Medulla oblongata (tissue), 1 donor: Measurements from ENCODE around the gene E2F4.

Source experiments
- DNase-seq: peaks from one replicate; pipeline ENCODE4 v3.0.0-alpha.2; 2015; ENCODE audit errors: extremely low spot score

Gene E2F4

DNA sequence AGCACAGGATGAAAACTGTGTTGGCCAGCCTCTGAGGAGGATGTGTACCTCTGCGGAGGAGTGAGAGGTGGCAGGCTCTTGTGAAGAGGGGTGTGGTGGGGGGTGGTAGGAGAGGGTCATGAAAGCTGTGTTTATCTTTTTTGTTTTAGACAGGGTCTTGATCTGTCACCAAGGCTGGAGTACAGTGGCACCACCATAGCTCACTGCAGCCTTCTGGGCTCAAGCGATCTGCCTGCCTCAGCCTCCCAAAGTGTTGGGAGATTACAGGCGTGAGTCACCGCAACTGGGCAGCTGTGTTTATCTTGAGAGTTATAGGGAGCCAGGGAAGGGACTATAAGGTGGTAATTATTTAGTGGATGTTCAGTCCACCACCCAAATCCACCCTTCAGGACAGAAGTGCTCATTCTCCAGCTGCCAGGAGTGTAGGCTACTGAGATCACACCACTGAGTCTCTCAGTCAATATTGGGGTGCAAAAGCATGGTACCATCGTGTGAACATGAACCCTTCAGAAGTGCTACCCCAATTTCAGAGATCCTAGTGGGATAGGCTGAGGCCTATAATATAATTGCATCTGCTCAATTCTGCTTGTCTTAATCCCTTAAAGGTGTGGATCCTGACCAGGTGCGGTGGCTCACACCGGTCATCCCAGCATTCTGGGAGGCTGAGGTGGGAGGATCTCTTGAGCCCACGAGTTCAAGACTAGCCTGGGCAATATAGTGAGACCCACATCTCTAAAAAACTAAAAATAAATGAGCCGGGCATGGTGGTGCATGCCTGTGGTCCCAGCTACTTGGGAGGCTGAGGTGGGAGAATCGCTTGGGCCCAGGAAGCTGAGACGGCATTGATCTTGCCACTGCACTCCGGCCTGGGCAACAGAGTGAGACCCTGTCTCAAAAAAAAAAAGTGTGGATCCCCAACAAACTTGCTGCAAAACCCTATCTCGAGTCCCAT lies 1.2 kb upstream of the E2F4 start:
- DNase-seq, result no peak

DNA sequence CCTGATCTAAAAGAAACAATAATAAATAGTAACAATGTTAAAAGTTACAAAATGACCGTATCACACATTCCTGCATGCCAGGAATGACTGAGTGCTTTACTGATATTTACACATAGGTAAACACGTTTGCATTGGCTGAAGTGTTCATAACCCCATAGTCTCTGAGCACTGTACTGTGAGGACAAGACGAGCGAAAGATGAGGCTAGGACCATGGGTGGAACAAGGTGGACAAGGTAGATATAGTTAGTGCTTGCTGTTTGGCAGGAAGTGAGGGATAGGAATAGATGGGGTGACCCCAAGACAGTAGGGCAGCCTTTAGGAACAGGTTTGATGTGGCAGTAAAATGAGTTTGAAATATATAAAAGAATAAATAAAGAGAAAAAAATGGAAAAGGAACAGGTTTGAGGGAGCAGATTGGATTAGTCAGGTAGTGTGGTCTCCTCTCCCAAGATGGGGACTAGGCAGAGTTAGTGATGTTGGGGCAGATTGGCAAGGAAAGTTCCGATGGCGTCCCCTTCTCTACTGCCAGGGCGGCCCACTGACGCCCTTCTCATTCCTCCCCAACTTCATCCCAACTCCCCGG lies 452 bp upstream of the E2F4 start:
- DNase-seq, result no peak

DNA sequence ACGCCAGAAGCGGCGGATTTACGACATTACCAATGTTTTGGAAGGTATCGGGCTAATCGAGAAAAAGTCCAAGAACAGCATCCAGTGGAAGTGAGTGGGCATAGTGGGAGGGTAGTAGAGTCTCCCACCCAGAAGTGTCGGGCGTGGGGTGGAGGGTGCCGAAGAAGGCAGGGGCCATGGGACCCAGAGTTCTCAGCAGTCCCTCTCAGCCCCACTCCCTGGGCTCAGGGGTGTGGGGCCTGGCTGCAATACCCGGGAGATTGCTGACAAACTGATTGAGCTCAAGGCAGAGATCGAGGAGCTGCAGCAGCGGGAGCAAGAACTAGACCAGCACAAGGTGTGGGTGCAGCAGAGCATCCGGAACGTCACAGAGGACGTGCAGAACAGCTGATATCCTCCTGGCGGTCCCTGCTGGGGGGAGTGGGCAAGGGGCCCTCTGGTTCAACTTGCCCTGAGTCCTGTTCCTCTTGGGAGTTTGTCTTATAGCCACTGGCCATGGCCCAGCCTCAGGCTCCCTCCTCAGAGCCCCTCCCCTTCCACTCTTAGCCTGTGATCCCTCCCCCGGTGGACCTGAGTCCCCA lies 916 bp downstream of the E2F4 start:
- no peak for DNase-seq

DNA sequence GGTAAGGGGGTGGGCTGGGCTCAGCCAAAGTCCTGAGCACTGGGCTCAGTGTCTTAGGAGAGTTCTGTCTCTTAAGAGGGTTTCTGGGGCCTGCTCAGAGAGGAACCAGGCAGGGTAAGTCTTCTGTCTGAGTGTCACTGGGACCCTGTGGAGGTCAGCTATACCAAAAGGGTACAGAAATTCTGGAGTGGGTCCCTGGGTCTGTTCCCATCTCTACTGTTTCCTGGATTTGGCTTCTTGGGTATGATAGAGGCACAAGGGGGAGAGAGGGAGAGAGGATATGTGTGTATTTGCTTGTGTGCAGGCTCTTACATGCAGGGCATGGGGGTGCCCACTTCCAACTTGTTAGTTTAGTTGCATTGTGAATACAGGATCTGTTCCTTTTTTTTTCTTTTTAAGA lies 1.6 kb downstream of the E2F4 start:
- DNase-seq, result no peak

DNA sequence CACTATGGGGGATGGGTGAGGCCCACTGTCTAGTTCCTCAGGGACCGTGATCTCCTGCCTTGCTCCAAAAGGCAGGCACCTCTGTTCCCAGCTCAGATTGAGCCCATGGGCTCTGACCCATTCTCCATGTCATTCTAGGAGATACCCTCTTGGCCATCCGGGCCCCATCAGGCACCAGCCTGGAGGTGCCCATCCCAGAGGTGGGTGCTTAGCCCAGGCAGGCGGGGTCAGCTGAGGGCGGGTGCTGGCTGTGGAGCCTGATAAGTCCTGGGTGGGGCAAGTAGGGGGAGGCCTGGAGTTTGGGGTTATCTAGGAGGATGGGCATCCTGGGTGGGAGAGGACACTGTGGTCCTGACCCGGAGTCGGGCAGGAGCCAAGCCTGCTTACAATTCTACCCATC lies 2.3 kb downstream of the E2F4 start:
- DNase-seq, result no peak

DNA sequence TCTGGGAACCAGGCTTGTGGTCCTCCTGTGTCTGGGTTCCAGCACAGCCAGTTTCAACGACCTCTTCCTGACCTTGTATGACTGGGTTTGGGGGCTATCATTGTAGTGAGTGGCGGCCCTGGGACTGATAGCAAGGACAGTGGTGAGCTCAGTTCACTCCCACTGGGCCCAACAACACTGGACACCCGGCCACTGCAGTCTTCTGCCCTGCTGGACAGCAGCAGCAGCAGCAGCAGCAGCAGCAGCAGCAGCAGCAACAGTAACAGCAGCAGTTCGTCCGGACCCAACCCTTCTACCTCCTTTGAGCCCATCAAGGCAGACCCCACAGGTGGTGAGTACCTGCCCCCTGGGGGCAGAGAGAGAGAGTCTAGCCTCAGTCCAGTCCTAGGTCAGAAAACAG lies 3.7 kb downstream of the E2F4 start:
- no peak for DNase-seq

DNA sequence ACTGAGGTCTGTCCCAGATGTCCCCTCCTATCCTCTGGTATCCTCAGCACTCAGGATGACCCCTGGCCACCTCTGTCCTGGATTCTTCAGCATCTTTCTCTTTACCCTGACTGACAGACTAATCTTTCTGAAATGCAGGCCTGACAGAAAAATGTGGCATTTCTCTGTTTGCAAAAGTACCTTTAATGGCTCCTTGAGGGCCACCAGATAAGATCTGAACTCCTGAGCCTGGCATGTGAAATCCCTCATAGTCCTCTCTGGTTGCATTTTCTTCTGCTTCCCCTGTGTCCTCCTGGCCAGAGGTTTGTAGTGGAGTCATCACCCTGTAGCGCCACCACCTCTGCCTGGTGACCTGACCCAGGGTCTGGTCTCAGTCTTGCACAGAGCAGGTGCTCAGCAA lies 4.9 kb downstream of the E2F4 start:
- DNase-seq, result no peak

DNA sequence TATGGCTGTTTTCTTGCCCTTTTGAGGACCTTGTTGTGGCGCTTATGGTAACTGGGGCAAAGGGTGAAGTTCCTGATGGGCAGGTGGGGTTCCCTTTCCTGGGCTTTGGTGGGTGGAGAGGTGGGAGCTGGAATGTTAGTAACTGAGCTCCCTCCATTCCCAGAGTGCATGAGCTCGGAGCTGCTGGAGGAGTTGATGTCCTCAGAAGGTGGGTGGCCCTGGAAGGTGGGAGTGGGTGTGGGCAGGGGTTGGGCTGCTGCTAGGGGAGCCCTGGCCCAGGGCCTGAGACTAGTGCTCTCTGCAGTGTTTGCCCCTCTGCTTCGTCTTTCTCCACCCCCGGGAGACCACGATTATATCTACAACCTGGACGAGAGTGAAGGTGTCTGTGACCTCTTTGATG lies 5.7 kb downstream of the E2F4 start:
- no peak for DNase-seq

DNA sequence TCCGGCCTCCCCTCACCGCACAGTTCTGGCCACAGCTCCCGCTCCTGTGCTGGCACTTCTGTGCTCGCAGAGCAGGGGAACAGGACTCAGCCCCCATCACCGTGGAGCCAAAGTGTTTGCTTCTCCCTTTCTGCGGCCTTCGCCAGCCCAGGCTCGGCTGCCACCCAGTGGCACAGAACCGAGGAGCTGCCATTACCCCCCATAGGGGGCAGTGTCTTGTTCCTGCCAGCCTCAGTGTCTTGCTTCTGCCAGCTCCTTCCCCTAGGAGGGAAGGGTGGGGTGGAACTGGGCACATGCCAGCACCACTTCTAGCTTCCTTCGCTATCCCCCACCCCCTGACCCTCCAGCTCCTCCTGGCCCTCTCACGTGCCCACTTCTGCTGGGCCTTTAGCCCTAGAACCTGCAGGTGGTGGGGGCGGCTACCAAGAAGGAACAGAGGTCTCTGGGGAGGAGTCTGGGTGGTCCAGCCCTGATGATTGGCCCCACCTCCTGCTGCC lies 6.3 kb downstream of the E2F4 start:
- DNase-seq, result peak; percentile 69

DNA sequence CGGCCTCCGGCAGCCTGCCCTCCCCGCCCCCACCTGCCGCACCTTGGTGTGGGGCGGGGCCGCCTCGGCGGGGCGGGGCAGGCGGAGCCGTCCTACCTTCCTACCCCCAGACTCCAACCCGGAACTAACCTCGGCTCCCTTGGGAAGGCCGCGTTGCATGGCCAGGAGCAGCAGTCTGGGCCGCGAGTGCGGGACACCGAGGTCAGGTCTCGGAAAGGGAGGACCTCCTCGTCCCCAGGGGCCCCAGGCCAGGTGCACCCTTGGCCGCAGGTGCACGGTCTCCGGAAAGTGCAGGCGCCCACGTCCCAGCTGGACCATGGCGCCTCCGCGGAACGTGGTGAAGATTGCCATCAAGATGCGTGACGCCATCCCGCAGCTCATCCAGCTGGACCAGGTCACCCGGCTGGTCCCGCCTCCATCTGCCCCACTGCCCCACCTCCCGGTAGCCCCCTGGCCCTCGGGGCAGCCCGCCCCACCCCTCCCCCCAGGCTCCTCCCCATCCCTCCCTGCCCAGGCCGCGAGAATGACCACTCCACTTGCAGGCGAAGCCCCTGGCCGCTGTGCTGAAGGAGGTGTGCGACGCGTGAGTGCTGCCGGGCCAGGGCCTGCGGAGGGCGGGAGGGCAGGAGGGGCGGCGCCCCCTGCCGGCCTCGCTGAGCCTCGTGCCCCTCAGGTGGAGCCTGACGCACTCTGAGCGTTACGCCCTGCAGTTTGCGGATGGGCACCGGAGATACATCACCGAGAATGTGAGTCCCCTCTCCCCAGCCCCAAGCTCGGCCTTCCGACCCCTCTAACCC lies 7.3 kb downstream of the E2F4 start, which contains the start of gene ELMO3:
TSS of gene ELMO3 (plus strand) at position 121 of the 797 bp plus-strand sequence. CDS start at position 317, 196 bp downstream.
- DNase-seq, result no peak

DNA sequence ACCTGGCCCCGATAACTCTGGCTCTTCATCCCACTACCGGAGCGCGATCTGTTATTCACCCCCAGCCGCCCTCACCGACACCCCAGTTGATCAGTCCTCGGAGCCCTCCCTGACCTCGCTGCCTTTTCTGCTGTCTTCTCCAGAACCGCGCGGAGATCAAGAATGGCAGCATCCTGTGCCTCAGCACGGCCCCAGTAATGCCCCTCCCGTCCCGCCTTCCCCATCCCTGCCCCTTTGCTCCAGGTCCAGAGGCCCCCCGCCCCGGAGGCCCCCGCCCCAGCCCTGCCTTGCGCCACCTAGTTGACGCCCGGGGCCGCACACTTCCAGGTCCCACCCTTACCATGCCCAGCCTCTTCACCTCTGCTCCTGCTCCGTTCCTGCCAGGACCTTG lies 7.8 kb downstream of the E2F4 start:
- no peak for DNase-seq

DNA sequence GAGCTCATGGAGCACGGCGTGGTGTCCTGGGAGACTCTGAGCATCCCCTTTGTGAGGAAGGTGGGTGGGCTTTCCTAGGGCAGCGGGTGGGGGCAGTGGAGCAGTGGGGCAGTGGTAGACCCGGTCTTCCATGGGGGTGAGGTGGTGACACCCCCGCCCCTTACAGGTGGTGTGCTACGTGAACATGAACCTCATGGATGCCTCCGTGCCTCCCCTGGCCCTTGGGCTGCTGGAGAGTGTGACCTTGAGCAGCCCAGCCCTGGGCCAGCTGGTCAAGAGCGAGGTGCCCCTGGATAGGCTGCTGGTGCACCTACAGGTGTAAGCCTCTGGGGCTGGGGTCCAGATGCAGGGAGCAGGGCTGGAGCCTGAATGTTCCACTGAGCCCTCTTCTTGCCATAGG lies 8.5 kb downstream of the E2F4 start:
- no peak for DNase-seq

DNA sequence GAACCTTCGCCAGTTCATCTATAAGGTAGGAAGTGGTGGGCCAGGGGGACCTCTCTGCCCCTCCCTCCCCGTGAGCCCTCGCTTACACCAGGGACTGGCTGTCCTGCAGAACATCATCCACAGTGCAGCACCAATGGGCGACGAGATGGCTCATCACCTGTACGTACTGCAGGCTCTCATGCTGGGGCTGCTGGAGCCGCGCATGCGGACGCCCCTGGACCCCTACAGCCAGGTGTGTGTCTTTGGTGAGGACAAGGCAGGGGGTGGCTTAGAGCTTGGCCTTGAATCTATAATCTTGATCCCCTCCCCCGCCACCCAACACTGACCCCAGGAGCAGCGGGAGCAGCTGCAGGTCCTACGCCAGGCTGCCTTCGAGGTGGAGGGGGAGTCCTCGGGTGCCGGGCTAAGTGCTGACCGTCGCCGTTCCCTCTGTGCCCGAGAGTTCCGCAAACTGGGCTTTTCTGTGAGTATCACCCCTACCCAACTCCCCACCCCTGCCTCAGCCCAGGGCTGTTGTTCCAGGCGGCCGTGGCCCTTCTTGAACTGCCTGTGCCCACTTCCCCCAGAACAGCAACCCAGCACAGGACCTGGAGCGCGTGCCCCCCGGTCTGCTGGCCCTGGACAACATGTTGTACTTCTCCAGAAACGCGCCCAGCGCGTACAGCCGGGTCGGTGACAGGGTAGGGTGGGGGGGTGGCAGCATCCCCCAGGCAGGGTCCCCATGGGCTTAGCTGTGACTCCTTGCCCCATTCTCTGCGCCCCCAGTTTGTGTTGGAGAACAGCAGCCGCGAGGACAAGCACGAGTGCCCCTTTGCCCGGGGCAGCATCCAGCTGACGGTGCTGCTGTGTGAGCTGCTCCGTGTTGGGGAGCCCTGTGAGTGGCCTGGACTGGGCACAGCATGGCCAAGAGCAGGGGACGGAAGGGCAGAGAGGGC lies 9.7 kb downstream of the E2F4 start:
- DNase-seq, result no peak

DNA sequence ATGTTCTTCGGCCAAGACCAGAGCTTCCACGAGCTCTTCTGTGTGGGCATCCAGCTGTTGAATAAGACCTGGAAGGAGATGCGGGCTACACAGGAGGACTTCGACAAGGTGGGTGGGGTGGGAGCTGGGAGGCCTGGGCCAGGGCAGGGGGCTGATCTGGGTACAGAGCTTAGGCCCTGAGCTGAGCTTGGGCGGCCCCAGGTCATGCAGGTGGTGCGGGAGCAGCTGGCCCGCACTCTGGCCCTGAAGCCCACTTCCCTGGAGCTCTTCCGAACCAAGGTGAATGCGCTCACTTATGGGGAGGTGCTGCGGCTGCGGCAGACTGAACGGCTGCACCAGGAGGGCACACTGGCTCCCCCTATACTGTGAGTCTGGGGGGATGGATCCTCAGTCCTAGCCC lies 10.5 kb downstream of the E2F4 start:
- DNase-seq, result no peak

DNA sequence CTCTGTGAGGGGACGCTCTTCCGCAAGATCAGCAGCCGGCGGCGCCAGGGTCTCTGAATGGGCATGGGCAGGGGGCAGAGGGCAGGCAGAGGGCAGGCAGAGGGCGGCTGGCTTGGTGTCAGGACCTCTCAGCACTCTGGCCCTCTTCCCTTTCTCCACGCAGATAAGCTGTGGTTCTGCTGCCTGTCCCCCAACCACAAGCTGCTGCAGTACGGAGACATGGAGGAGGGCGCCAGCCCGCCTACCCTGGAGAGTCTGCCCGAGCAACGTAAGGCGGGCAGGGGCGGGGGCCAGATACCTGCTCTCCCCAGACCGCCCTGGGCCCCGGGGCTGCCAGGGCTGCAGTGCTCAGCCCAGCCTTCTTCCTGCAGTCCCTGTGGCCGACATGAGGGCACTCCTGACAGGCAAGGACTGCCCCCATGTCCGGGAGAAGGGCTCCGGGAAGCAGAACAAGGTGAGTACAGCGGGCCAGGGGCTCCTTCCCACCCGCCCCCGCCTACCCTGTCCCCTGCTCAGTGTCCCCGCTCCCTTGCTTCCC lies 11.1 kb downstream of the E2F4 start:
- DNase-seq, result no peak

DNA sequence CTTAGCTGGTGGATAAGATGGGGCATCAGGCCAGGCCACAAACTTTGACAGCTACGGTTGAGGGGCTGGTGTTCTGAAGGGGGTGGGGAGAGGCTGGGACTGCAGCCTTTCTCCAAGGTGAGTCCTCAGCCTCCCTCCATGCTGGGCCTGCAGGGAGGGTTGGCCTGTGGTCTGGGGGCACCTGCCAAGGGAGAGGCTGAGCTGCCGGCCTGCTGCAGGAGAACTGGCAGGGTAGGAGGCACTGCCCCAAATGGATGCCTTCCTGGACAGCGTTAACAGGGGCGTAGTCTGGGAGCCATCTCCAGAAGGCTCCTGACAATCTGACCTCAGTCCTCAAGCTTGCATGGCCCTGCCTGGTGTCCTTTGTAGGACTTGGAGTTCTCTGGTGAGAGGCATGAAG lies 12.1 kb downstream of the E2F4 start:
- DNase-seq, result no peak

DNA sequence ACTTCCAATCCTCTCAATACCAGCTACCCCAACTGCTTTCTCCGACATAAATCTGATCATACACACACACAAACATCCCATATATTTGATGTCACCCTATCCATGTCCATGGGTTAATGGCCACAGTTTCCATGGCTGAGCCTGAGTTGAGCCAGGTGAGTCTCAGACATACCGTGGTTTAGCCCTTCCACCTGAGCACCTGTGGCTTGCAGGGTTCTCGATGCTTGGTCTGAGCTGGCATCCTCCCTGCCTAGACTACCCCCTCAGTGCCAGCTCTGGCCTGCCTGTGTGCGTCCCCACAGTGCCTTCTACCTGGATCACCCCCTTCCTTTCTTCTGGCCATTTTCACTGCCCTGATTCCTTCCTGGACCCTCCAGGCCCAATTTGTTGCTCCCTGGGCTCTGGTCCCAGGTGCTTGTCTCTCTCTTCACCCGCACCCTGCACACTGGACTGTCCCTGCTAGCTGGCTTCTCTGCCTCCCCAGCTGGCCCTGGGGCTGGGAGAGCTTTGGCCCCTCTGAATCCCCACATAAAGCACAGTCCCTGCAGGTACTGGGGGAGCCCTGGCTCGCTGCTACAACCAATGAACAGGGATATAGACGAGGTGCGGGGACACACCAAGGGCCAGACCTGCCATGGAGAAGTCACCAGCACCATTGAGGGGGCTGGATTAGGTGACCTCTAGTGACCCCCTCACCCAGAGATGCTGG lies 14.3 kb downstream of the E2F4 start:
- no peak for DNase-seq

DNA sequence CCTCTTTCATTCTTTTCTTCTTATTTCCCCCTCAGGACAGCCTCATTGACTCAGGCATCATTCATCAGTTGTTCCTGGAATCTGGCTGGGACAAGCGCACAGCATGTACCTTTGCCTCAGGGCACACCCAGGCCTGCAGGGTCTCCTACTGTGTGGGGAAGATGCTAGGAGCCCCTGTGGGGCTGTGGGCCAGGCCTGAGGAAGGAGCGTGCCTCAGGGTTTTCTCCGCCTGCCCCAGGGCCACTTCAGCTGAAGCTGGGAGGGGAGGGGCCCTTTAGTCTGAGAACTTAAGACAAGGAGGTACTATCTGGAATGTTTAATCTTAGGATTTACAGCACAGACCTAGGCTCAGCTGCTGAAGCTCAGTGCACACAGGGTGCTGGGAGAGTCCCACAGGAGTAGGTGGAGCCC lies 14.9 kb downstream of the E2F4 start:
- no peak for DNase-seq

DNA sequence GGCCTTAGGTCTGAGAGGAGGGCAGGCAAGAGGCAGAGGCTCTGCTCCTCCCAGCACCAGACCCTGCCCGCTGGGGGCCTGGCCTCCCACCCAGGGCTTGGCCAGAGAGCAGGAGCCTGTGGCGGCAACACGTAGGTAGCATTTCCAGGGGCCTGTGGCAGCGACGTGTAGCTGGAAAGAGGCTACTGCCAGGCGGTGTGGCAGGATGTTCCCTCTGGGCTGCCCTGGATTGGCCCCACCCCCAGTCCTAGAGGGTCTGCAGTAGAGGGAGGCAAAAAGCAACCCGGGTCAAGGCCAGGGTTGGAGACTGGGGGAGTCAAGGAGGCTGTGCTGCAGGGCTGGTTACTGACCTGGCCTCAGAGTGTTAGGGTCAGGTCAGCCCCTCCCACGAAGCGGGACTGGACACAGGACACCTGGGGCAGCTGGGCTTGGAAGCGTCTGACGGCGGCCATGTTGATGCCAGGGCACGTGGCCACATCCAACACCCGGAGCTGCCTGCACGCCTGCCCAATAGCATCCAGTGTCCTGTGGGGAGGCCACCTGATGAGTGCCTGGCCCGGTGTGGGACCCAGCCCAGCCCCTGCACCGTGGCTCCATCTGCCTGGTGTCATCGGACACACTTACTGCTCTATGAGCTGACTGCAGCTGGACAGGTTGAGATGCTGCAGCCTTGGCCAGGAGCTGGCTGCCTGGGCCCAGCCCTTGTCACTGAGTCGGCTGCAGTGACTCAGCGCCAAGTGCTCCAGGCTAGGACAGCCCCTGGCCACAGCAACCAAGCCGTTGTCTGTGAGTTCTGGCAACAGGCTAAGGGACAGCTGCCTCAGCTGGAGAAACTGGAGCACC lies 15.5 kb downstream of the E2F4 start:
- no peak for DNase-seq
